Measurements from ENCODE around the gene ZCWPW1. TPM values are rescaled to one million over a fixed set of nuclear protein-coding genes. Genes with fewer than 3 reads are reported as not detected.

Gene ZCWPW1
- total and polyA plus RNA-seq, 5 experiments from 2014 or later = 3.1 to 18.4 (median 9.3) TPM

- POLR2A ChIA-PET = interaction anchor here (0.6 to 4.2 kb wide), 59 partner anchors 8 to 1064 kb away, joined by 3 to 72 read pairs (median 5); partner anchors contain the start of genes AGFG2, AP4M1, ATP5MF and BUD31
- peaks cover 0 to 11% (median 0%) of the 10 kb centered on the region in 5 donors for H3K27me3 Mint-ChIP-seq
- peaks cover 4 to 37% (median 9%) of the 10 kb centered on the region in 3 donors for H3K36me3 Mint-ChIP-seq
- H3K27ac Mint-ChIP-seq = peak within 1 kb of the TSS; percentile 99 to 100 (median 100)
- H3K9me3 Mint-ChIP-seq = peaks cover 0 to 5% (median 0%) of the 10 kb centered on the region in 9 donors
- DNase-seq (peak; percentile 93 to 99 (median 98)), ATAC-seq (peak; percentile 48 to 49)
- H3K4me3 Mint-ChIP-seq = peak within 1 kb of the TSS; percentile 89 to 100 (median 99)
- peaks cover 32 to 66% (median 60%) of the 10 kb centered on the region in 4 donors for H3K4me1 Mint-ChIP-seq
Observed at GRCh38 chr7:100429637-100430492, 1.4 kb upstream of the ZCWPW1 start, which contains the start of gene MEPCE. TSS of gene MEPCE (plus strand) at chr7:100429831. CDS start at chr7:100430019, 188 bp downstream.

- peaks cover 0 to 5% (median 0%) of the 10 kb centered on the region in 9 donors for H3K9me3 Mint-ChIP-seq
- H3K27ac Mint-ChIP-seq = peak overlapping the region; percentile 99 to 100 (median 100)
- H3K4me1 Mint-ChIP-seq = peaks cover 28 to 58% (median 52%) of the 10 kb centered on the region in 4 donors
- POLR2A ChIA-PET = interaction anchor here (0.6 to 4.2 kb wide), 60 partner anchors 8 to 1022 kb away, joined by 3 to 72 read pairs (median 5); partner anchors contain the start of genes AGFG2, AP4M1, BUD31 and CNPY4
- H3K27me3 Mint-ChIP-seq = peaks cover 0 to 11% (median 0%) of the 10 kb centered on the region in 5 donors
- peak overlapping the region; percentile 89 to 100 (median 99) for H3K4me3 Mint-ChIP-seq
- DNase-seq (peak; percentile 99 to 100 (median 100)), ATAC-seq (peak; percentile 52 to 58)
- peaks cover 0 to 33% (median 7%) of the 10 kb centered on the region in 3 donors for H3K36me3 Mint-ChIP-seq
Observed at GRCh38 chr7:100428967-100429636, 599 bp upstream of the ZCWPW1 start.

- H3K27ac Mint-ChIP-seq = peak overlapping the region; percentile 99 to 100 (median 100)
Observed at GRCh38 chr7:100427762-100428198, 723 bp downstream of the ZCWPW1 start.

GRCh38 chr7:100426516-100426915, 2.0 kb downstream of the ZCWPW1 start:
- Mint-ChIP-seq H3K4me3 (no peak overlapping the region), H3K27me3 (peaks cover 0 to 11% (median 0%) of the 10 kb centered on the region in 5 donors), H3K9me3 (peaks cover 0 to 5% (median 0%) of the 10 kb centered on the region in 9 donors), H3K27ac (peak overlapping the region in 1 of 10 donors; percentile 44), H3K36me3 (peaks cover 0 to 10% (median 7%) of the 10 kb centered on the region in 3 donors), H3K4me1 (peaks cover 20 to 34% (median 29%) of the 10 kb centered on the region in 4 donors)
- POLR2A ChIA-PET = interaction anchor here (0.6 to 3.9 kb wide), 2 partner anchors 28 to 1278 kb away, joined by 3 to 17 read pairs; no protein-coding TSS in a partner anchor
- no peak for DNase-seq
- no peak for ATAC-seq

More at GRCh38 chr7:100427762-100428198, 723 bp downstream of the ZCWPW1 start:
- DNase-seq (peak in 1 of 10 donors; percentile 68), ATAC-seq (no peak)
- H3K9me3 Mint-ChIP-seq = peaks cover 0 to 5% (median 0%) of the 10 kb centered on the region in 9 donors
- peaks cover 24 to 46% (median 42%) of the 10 kb centered on the region in 4 donors for H3K4me1 Mint-ChIP-seq
- peaks cover 0 to 11% (median 0%) of the 10 kb centered on the region in 5 donors for H3K27me3 Mint-ChIP-seq
- peak overlapping the region; percentile 89 to 100 (median 99) for H3K4me3 Mint-ChIP-seq
- H3K36me3 Mint-ChIP-seq = peaks cover 0 to 19% (median 7%) of the 10 kb centered on the region in 3 donors
- POLR2A ChIA-PET = interaction anchor here (0.5 to 4.2 kb wide), 32 partner anchors 8 to 1998 kb away, joined by 3 to 72 read pairs (median 6); partner anchors contain the start of genes AP4M1, CNPY4, FBXO24 and LAMTOR4

- peaks cover 13 to 22% (median 19%) of the 10 kb centered on the region in 4 donors for H3K4me1 Mint-ChIP-seq
- DNase-seq = no peak
- H3K4me3 Mint-ChIP-seq = no peak overlapping the region
- POLR2A ChIA-PET = no interaction called here
- no peak for ATAC-seq
- peaks cover 0 to 9% (median 7%) of the 10 kb centered on the region in 3 donors for H3K36me3 Mint-ChIP-seq
- H3K9me3 Mint-ChIP-seq = peaks cover 0 to 5% (median 0%) of the 10 kb centered on the region in 9 donors
- peak overlapping the region in 5 of 10 donors; percentile 16 to 63 (median 40) for H3K27ac Mint-ChIP-seq
- H3K27me3 Mint-ChIP-seq = peaks cover 0 to 11% (median 0%) of the 10 kb centered on the region in 5 donors
Observed at GRCh38 chr7:100425347-100425746, 3.2 kb downstream of the ZCWPW1 start.

- no peak overlapping the region for H3K4me3 Mint-ChIP-seq
- H3K36me3 Mint-ChIP-seq = peaks cover 0 to 3% (median 0%) of the 10 kb centered on the region in 3 donors
- H3K27me3 Mint-ChIP-seq = peaks cover 0 to under 1% (median 0%) of the 10 kb centered on the region in 5 donors
- peaks cover 2 to 12% (median 9%) of the 10 kb centered on the region in 4 donors for H3K4me1 Mint-ChIP-seq
- no peak overlapping the region for H3K27ac Mint-ChIP-seq
- POLR2A ChIA-PET = interaction anchor here (1.2 kb wide), 1 partner anchor 16 kb away, joined by 4 read pairs; no protein-coding TSS in a partner anchor
- DNase-seq (no peak), ATAC-seq (no peak)
- no peaks in the 10 kb centered on the region for H3K9me3 Mint-ChIP-seq
Observed at GRCh38 chr7:100423315-100423714, 5.2 kb downstream of the ZCWPW1 start.

GRCh38 chr7:100419660-100420226, 8.8 kb downstream of the ZCWPW1 start:
- DNase-seq = no peak
- ATAC-seq = no peak
- H3K27me3 Mint-ChIP-seq = no peaks in the 10 kb centered on the region
- H3K36me3 Mint-ChIP-seq = peaks cover 0 to 12% (median 4%) of the 10 kb centered on the region in 3 donors
- no peaks in the 10 kb centered on the region for H3K9me3 Mint-ChIP-seq
- POLR2A ChIA-PET = interaction anchor here (2.3 kb wide), 1 partner anchor 9 kb away, joined by 8 read pairs; the partner anchor contains the start of gene ZCWPW1
- H3K4me3 Mint-ChIP-seq = no peak overlapping the region
- H3K27ac Mint-ChIP-seq = peak overlapping the region in 3 of 10 donors; percentile 43 to 69 (median 56)
- H3K4me1 Mint-ChIP-seq = peaks cover 0 to 5% (median under 1%) of the 10 kb centered on the region in 4 donors

- peaks cover 0 to 10% (median 4%) of the 10 kb centered on the region in 3 donors for H3K36me3 Mint-ChIP-seq
- H3K27me3 Mint-ChIP-seq = no peaks in the 10 kb centered on the region
- no peaks in the 10 kb centered on the region for H3K9me3 Mint-ChIP-seq
- POLR2A ChIA-PET = interaction anchor here (2.3 kb wide), 1 partner anchor 9 kb away, joined by 8 read pairs; the partner anchor contains the start of gene ZCWPW1
- H3K27ac Mint-ChIP-seq = peak overlapping the region in 1 of 10 donors; percentile 43
- ATAC-seq = no peak
- no peak for DNase-seq
- peaks cover 0 to 5% (median under 1%) of the 10 kb centered on the region in 4 donors for H3K4me1 Mint-ChIP-seq
- H3K4me3 Mint-ChIP-seq = no peak overlapping the region
Observed at GRCh38 chr7:100418930-100419659, 9.4 kb downstream of the ZCWPW1 start.

GRCh38 chr7:100415448-100415847, 13.1 kb downstream of the ZCWPW1 start:
- no peak for ATAC-seq
- Mint-ChIP-seq H3K9me3 (no peaks in the 10 kb centered on the region), H3K27me3 (no peaks in the 10 kb centered on the region), H3K4me3 (no peak overlapping the region), H3K4me1 (peaks cover 0 to 6% (median 0%) of the 10 kb centered on the region in 4 donors), H3K27ac (no peak overlapping the region), H3K36me3 (peaks cover 0 to 16% (median 4%) of the 10 kb centered on the region in 3 donors)
- DNase-seq = no peak
- POLR2A ChIA-PET = interaction anchor here (0.9 kb wide), 1 partner anchor 69 kb away, joined by 3 read pairs; no protein-coding TSS in a partner anchor

- Mint-ChIP-seq H3K4me3 (no peak overlapping the region), H3K36me3 (peaks cover 0 to 16% (median 4%) of the 10 kb centered on the region in 3 donors), H3K27ac (no peak overlapping the region), H3K4me1 (peaks cover 0 to 6% (median 0%) of the 10 kb centered on the region in 4 donors), H3K9me3 (no peaks in the 10 kb centered on the region), H3K27me3 (no peaks in the 10 kb centered on the region)
- no peak for ATAC-seq
- no peak for DNase-seq
- POLR2A ChIA-PET = no interaction called here
Observed at GRCh38 chr7:100413889-100414288, 14.6 kb downstream of the ZCWPW1 start.

GRCh38 chr7:100413346-100413745, 15.2 kb downstream of the ZCWPW1 start:
- DNase-seq = no peak
- H3K36me3 Mint-ChIP-seq = peaks cover 0 to 16% (median 4%) of the 10 kb centered on the region in 3 donors
- no peak overlapping the region for H3K4me3 Mint-ChIP-seq
- no peaks in the 10 kb centered on the region for H3K27me3 Mint-ChIP-seq
- no peak for ATAC-seq
- peak overlapping the region in 1 of 10 donors; percentile 15 for H3K27ac Mint-ChIP-seq
- POLR2A ChIA-PET = no interaction called here
- H3K4me1 Mint-ChIP-seq = peaks cover 0 to 6% (median 0%) of the 10 kb centered on the region in 4 donors
- no peaks in the 10 kb centered on the region for H3K9me3 Mint-ChIP-seq
